ENCODE measurements around the gene UNK.

The UNK gene

DNA sequence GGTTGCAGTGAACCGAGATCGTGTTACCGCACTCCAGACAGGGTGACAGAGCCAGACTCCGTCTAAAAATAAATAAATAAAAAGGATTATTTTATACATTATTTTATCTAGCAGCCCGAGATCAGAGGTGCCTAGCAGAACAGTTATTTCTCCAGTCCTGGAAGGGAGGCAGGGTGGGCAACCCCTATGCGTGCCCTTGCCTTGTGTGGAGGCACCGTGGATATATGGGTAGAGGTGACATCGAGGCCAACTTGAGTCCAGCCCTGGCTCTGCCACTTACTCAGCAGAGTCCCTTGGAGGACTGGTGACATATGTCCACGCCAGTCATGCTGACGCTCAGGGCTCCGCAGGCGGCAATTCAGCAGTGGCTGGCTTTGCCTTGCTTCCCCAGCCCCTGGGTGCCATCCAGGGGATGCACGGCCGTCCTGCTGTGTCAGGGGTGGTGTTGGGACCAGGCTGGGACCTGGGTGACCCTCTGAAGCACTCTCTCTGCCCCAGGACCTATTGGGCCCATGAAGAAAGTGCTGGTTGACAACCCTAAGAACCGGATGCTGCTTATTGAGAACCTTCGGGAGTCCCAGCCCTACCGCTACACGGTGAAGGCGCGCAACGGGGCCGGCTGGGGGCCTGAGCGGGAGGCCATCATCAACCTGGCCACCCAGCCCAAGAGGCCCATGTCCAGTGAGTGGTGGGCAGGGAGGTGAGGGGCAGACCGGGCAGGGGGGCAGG lies 32.8 kb upstream of the UNK start:
- TF ChIP-seq CTCF (conservative IDR thresholded peaks at IDR 0.05), result no peak
- no peak overlapping the region for H3K27ac ChIP-seq

DNA sequence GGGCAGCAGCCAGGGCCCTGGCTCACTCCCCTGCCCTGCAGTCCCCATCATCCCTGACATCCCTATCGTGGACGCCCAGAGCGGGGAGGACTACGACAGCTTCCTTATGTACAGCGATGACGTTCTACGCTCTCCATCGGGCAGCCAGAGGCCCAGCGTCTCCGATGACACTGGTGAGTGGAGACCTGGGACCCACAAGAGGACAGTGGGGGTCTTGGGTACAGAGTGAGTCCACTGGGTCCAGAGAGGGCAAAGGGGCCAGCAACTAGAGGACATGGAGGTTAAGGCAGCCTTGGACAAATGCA lies 32.2 kb upstream of the UNK start:
- TF ChIP-seq CTCF (conservative IDR thresholded peaks at IDR 0.05), result no peak
- H3K27ac ChIP-seq, result no peak overlapping the region

DNA sequence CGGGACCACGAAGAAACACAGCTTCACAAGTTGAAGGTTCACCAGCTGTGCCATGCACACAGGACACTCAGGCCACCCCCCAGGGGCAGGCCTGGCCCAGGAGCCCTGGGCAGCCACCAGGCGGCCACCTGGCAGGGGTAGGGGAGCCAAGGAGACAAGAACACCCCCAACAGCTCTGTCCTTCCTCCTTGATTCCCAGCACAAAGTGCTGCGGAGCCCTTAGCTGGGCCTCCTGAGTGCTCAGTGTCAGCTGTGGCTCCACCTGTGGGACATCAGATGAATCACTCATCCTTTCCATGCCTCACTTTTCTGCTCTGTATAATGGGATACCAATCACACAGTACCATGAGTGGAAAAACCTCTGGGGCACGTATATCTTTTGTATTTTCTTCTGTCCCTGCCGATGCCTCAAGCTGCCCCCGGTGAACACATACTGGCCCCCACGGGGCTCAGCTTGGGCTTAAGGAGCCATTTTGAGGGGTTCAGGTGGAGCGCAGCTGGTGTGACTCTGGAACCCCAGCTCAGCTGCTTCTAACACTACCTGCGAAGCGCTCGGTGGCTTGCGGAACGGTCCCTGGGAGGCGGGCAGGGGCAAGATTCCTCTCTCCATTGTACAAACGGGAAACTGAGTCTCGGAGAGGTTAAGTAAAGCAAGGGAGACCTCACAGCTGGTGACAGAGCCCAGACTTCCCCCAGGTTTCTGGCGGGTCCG lies 31.6 kb upstream of the UNK start:
- no peak for TF ChIP-seq CTCF (conservative IDR thresholded peaks at IDR 0.05)
- H3K27ac ChIP-seq, result no peak overlapping the region

DNA sequence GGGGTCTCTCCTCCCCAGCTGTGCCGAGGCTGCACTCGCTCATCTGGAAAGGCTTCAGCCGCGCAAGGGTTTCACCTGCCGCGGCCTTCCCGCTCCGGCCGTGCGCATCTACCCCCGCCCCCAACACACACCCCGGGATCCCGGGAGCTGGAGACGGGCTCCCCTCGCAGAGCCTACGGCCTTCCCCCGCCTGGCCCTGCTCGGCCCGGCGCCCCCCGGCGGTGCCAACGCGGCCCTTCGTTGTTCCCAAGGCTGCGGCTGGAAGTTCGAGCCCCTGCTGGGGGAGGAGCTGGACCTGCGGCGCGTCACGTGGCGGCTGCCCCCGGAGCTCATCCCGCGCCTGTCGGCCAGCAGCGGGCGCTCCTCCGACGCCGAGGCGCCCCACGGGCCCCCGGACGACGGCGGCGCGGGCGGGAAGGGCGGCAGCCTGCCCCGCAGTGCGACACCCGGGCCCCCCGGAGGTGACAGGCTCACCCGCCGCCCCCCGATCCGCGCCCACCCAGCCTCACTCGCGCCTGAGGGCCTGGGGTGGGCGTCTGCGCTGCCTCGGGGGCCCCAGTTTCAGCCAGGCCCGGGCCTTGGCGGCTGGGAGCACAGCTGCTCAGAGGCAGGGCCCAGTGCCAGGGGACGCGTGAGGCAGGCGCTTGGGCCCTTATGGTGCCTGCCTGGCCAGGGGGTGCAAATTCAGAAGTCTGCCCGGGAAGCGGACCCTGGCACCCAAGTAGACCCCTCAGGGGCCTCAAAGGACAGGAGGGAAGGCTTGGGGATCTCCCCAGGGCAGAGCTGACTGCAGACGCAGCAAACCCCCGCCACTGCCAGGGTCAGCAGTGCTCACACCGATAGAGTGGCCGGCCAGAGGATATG lies 30.9 kb upstream of the UNK start:
- TF ChIP-seq CTCF (conservative IDR thresholded peaks at IDR 0.05), result no peak
- H3K27ac ChIP-seq, result no peak overlapping the region

DNA sequence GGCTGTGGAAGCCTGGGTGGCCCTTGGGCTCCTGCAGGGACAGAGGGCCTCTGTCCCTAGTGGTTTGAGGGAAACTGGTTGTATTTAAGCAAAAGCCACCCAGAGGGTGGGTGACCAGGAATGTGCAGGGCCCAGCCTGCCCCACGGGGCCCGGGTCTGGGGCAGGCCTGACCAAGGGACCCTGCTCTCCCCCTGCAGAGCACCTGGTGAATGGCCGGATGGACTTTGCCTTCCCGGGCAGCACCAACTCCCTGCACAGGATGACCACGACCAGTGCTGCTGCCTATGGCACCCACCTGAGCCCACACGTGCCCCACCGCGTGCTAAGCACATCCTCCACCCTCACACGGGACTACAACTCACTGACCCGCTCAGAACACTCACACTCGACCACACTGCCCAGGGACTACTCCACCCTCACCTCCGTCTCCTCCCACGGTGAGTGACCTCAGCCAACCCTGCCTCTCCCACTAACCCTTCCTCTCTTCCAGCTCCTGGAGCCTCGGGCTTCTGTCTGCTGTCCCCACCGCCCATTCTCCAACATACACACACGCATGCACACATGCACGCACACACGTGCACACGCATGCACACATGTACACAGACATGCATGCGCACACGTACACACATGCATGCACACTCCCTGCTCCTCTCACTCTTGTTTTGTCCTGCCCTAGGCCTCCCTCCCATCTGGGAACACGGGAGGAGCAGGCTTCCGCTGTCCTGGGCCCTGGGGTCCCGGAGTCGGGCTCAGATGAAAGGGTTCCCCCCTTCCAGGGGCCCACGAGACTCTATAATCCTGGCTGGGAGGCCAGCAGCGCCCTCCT lies 30.0 kb upstream of the UNK start:
- H3K27ac ChIP-seq, result no peak overlapping the region
- TF ChIP-seq CTCF (conservative IDR thresholded peaks at IDR 0.05), result no peak

- no peak overlapping the region for H3K27ac ChIP-seq
- no peak for TF ChIP-seq CTCF (conservative IDR thresholded peaks at IDR 0.05)
These were observed 29.3 kb upstream of the UNK start for GRCh38 chr17:75755205-75755901.
